A673 (cell line): ENCODE results near the gene HERPUD2. TPM values are rescaled to one million over a fixed set of nuclear protein-coding genes. Genes with fewer than 3 reads are reported as not detected.
"Not testable (repeated sequence)": the region's sequence is repeated elsewhere in the genome, so short reads cannot be mapped to it uniquely, and the experiment has no call there.

ENCODE experiments used
- BruUV-seq: library from RNA; stranded (reverse); fragments of 400-500 nt; replicated peaks from 2 replicates; lab custom pipeline; 2021; lab: Mats Ljungman, UMichigan
- CTCF ChIA-PET: fragments of 300-600 bp; sonication (Branson Sonifier 250); formaldehyde crosslinking; loops from one replicate; lab custom pipeline; 2022; ENCODE audit warnings: antibody characterized with exemption; lab: Charles Lee
- POLR2A ChIA-PET: fragments of 300-600 bp; sonication (Branson Sonifier 250); formaldehyde crosslinking; loops from one replicate; lab custom pipeline; 2022; ENCODE audit warnings: antibody characterized with exemption; ENCODE audit not compliant: low non-redundant PET; lab: Charles Lee
- DNase-seq: peaks from one replicate; pipeline ENCODE4 v3.0.0-alpha.2; 2015; ENCODE audit warnings: low spot score
- H3K27ac ChIP-seq: fragments of 200-600 bp; sonication (generic); 2 replicates; pipeline ENCODE4 v1.5.1; 2016; ENCODE audit warnings: mixed run types, low read depth, mild to moderate bottlenecking, mixed read lengths, antibody characterized with exemption, low read length; ENCODE audit not compliant: poor library complexity, severe bottlenecking
- H3K27me3 ChIP-seq: fragments of 200-600 bp; sonication (generic); replicated peaks from 2 replicates; pipeline ENCODE4 v1.6.1; 2017; ENCODE audit warnings: mixed run types, low read depth, mild to moderate bottlenecking, mixed read lengths, antibody characterized with exemption, low read length; ENCODE audit not compliant: insufficient read depth, poor library complexity
- H3K36me3 ChIP-seq: fragments of 200-600 bp; sonication (generic); 2 replicates; pipeline ENCODE4 v1.6.1; 2016; ENCODE audit warnings: mixed run types, mild to moderate bottlenecking, mixed read lengths, antibody characterized with exemption, low read length; ENCODE audit not compliant: insufficient read depth, poor library complexity, severe bottlenecking
- H3K4me1 ChIP-seq: fragments of 200-600 bp; sonication (generic); 2 replicates; pipeline ENCODE4 v1.6.1; 2017; ENCODE audit warnings: mixed run types, mild to moderate bottlenecking, mixed read lengths, antibody characterized with exemption, low read length; ENCODE audit not compliant: insufficient read depth, poor library complexity, severe bottlenecking
- H3K4me3 ChIP-seq: fragments of 200-600 bp; sonication (generic); 2 replicates; pipeline ENCODE4 v1.5.1; 2016; ENCODE audit warnings: low read depth, mixed run types, mild to moderate bottlenecking, mixed read lengths, low read length; ENCODE audit not compliant: poor library complexity, severe bottlenecking
- H3K9me3 ChIP-seq: fragments of 200-600 bp; sonication (generic); 2 replicates; pipeline ENCODE4 v1.6.1; 2016; ENCODE audit warnings: mixed run types, low read depth, mild to moderate bottlenecking, mixed read lengths, antibody characterized with exemption, low read length; ENCODE audit not compliant: poor library complexity, severe bottlenecking
- CTCF ChIP-seq: fragments of 300-800, 200-600 bp; sonication (generic); conservative IDR thresholded peaks from 2 replicates; pipeline ENCODE4 v1.5.1; 2017; ENCODE audit warnings: low read depth, mild to moderate bottlenecking, antibody characterized with exemption, low read length, moderate library complexity, mixed read lengths
- EZH2 ChIP-seq: fragments of 200-600 bp; sonication (generic); IDR thresholded peaks from 2 replicates; pipeline ENCODE4 v1.6.1; 2017; ENCODE audit warnings: borderline replicate concordance, low read depth, mild to moderate bottlenecking, mixed read lengths, antibody characterized with exemption, low read length; ENCODE audit not compliant: poor library complexity, severe bottlenecking
- intact Hi-C: fragments of 100-400 bp; cut with micrococcal nuclease; formaldehyde crosslinking; loops from one replicate; pipeline ENCODE4 v1.10.0; 2022; ENCODE audit not compliant: unreplicated experiment
- total RNA-seq: library from RNA; stranded (reverse); gene quantifications from 2 replicates; pipeline ENCODE4 v1.2.3, GENCODE V29; 2021

The HERPUD2 gene
- total RNA-seq, 1 experiment from 2014 or later: 23.3 TPM

- Histone ChIP-seq H3K9me3 (no peaks in the 10 kb centered on the region), H3K4me3 (no peak overlapping the region), H3K36me3 (no peaks in the 10 kb centered on the region), H3K4me1 (no peaks in the 10 kb centered on the region), H3K27me3 (no peaks in the 10 kb centered on the region), H3K27ac (no peak overlapping the region)
- BruUV-seq: no TSS peak
- intact Hi-C loops: no loop called here
- TF ChIP-seq EZH2 (no peak), CTCF (no peak)
- ChIA-PET CTCF (no interaction called here), POLR2A (no interaction called here)
- no peak for DNase-seq
Observed at GRCh38 chr7:35658606-35659201, 36.2 kb downstream of the HERPUD2 start.

- BruUV-seq: no TSS peak
- TF ChIP-seq CTCF (no peak), EZH2 (no peak)
- H3K27me3 ChIP-seq: no peaks in the 10 kb centered on the region
- CTCF ChIA-PET: no interaction called here
- no peak for DNase-seq
- intact Hi-C loops: no loop called here
- H3K9me3 ChIP-seq: peaks cover 3% of the 10 kb centered on the region
- POLR2A ChIA-PET: no interaction called here
- no peaks in the 10 kb centered on the region for H3K4me1 ChIP-seq
- H3K4me3 ChIP-seq: no peak overlapping the region
- H3K27ac ChIP-seq: no peak overlapping the region
- H3K36me3 ChIP-seq: no peaks in the 10 kb centered on the region
Observed at GRCh38 chr7:35657125-35657524, 37.8 kb downstream of the HERPUD2 start.

GRCh38 chr7:35654558-35654957 is 40.4 kb downstream of the HERPUD2 start:
- intact Hi-C loops, DNase-seq, H3K4me1 ChIP-seq, H3K27me3 ChIP-seq, POLR2A ChIA-PET, H3K9me3 ChIP-seq, CTCF ChIA-PET, H3K27ac ChIP-seq, BruUV-seq, H3K4me3 ChIP-seq, H3K36me3 ChIP-seq: not testable (repeated sequence)

- ChIA-PET CTCF (no interaction called here), POLR2A (no interaction called here)
- TF ChIP-seq EZH2 (no peak), CTCF (no peak)
- BruUV-seq: no TSS peak
- Histone ChIP-seq H3K36me3 (no peaks in the 10 kb centered on the region), H3K9me3 (peaks cover 6% of the 10 kb centered on the region), H3K27me3 (no peaks in the 10 kb centered on the region), H3K27ac (no peak overlapping the region), H3K4me3 (no peak overlapping the region), H3K4me1 (peaks cover 15% of the 10 kb centered on the region)
- DNase-seq: no peak
- intact Hi-C loops: no loop called here
Observed at GRCh38 chr7:35652124-35652523, 42.8 kb downstream of the HERPUD2 start.
